HG02763 (cell line): ENCODE measurements around the gene DACH1.
"Not testable (repeated sequence)": the region's sequence is repeated elsewhere in the genome, so short reads cannot be mapped to it uniquely, and the experiment has no call there.

ENCODE experiments used
- ATAC-seq: cut with Tn5 transposase; IDR thresholded peaks from one replicate; pipeline ENCODE4 v1.9.1; 2021; ENCODE audit warnings: mild to moderate bottlenecking, moderate library complexity; ENCODE audit not compliant: unreplicated experiment

The DACH1 gene

DNA sequence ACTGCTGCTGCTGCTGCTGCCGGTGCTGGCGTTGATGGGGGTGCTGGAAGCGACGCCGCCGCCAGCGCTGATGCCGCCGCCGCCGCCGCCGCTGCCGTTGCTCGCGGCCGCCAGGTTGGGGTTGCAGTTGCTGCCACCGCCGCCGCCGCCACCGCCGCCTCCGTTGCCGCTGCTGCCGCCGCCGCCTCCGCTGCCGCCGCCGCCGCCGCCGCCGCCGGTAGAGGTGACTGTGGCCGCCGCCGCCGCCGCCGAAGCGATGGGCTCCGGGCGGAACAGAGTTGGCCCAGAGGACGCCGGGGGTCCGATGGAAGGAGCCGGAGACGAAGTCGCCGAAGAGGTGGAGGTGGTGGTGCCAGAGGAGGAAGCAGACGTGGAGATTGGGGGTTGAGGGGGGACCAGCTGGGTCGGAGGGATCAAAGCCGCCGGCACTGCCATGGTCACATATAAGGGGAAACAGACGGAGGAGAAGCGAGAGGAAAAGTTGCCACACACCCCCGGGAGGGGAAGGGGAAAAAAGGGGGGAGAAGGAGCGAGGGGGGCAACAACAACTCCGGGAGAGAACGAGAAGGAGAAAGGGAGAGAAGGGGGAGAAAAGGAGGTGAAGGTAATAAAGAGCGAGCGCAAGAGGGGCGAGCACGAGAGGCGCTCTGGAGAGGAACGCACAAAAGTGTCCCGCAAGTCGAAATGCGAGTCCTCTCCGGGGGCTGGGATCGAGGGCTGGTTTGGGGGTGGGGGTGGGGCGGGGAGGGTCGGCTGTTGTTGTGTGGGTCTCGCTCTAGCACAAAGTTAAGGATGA lies 471 bp downstream of the DACH1 start:
- no peak for ATAC-seq

- ATAC-seq: no peak
These were observed 1.1 kb downstream of the DACH1 start for GRCh38 chr13:71865874-71866334.

DNA sequence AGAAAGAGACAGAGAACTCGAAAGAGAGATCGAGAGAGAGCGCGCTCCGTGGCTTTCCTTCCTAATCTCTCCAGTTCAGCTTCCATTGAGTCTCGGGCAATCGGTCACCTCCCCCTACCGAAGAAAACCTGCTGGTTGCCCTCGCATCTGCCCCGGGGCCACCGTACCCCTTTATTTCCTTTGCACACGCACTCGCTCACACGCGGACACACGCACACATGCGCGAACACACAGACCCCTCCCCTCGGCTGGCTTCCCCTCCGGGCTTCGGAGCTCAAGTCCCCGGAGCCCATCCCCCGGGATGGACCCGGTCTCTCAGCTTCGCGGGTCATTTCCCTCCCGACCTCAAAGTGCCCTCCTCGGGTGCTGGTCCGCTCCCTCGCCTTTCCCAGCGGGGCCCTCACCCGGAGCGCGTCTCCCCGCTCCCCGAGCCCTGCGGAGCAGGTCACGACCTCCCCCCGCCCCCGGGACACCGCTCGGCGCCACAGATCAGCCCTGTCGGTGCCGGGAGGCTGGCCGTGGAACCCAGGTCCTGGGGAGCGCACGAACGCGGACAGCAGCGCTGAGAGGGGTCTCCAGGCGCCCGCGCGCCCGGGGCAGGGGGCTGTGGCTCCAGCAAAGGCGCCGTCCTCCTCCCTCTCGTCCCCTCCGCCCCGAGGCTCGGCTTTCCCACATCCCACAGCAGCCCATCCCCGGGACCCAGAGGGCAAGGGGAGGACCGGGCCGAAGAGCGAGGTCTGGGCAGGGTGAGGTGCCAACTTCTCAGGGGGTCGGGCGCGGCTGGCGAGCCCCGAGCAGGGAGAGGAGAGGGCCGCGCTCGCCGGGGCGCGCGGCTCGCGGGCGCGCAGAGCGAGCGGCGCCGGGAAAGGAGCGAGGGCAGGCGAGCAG lies 1.8 kb downstream of the DACH1 start:
- ATAC-seq: no peak

GRCh38 chr13:71864094-71864985 lies 2.7 kb downstream of the DACH1 start:
- no peak for ATAC-seq

DNA sequence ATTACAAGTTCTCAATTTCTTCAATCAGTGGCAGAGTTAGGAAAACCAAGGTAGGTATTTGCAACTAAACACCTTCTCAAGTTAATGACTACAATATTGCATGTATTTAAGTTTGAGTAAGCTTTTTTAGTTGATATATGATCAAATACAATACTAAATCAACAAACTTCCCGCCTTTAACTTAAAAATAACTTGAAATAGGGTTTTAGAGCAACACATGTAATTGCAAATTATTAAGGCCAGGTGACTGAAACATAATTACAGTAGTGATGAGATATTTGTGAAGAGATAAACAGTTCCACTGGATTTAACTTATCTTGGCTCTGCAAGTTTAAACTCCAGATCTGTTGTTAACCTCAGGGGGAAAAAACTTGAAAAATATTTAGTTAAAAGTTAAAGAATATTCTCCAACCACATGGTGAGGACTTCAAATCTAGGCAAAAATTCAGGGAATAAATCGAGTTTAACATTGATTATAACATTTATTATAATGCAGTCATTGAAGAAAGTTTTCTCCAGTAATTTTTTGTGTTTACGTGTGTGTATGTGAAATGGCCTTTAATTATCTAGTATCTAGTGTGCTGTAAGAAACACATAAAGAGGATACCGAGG lies 3.6 kb downstream of the DACH1 start:
- no peak for ATAC-seq

GRCh38 chr13:71862459-71862943 lies 4.5 kb downstream of the DACH1 start:
- no peak for ATAC-seq

- no peak for ATAC-seq
These were observed 5.1 kb downstream of the DACH1 start for GRCh38 chr13:71861769-71862458.

GRCh38 chr13:71860547-71861138 lies 6.4 kb downstream of the DACH1 start:
- no peak for ATAC-seq

- ATAC-seq: no peak
These were observed 8.4 kb downstream of the DACH1 start for GRCh38 chr13:71858647-71859046.

- ATAC-seq: no peak
These were observed 10.4 kb downstream of the DACH1 start for GRCh38 chr13:71856548-71857043.

DNA sequence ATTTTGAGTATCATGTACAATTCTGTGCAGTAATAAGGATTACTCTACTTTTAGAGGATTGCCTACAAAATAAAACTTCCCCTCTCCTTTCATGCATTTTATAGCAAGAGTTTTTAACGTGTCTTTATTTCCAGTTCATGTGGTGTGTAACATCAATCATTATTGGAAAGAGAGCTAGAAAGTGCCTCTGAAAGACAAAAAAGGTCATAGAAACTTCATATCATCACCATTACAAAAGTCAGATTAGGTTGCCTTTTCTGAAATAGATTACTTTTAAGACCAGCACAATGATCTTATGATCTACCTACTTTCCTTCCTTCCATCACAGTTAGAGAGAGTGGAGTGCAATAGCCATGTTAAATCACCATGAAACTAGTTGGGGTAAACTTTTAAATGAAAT lies 12.6 kb downstream of the DACH1 start:
- no peak for ATAC-seq

DNA sequence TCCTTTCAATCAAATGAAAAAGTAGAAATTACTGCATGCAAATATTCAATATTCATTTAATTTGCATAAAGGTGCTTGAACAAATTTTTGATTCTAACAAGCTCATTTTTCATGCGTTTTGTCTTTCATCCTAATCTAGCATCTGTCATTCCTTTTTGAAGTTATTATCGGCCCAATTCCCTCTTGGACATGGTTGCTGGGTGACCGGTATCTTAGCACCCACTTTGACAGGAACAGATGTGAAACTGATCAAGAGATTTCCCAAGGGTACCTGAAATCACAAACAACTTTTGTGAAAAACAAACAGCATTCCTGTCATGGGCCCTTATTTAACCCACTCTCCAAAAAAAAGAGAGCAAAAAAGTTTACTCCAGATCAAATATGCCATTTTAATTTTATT lies 13.3 kb downstream of the DACH1 start:
- ATAC-seq: no peak

GRCh38 chr13:71852736-71853135 lies 14.3 kb downstream of the DACH1 start:
- no peak for ATAC-seq

- no peak for ATAC-seq
These were observed 15.2 kb downstream of the DACH1 start for GRCh38 chr13:71851498-71852409.

DNA sequence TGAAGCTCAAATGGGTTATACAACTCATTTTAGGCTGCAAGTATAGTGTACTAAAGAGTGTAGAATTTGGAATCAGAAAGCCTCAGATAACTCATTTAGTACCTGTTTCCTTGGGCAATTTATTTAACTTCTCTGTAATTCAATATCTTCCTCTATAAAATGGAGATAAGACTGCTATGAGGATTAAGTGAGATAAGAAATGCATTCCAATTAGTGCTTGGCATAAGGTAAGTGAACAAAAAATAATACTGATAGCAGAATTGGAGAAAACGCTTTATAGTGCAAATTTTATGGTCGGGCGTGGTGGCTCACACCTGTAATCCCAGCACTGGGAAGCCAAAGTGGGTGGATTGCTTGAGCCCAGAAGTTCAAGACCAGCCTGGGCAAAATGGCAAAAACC lies 25.0 kb downstream of the DACH1 start:
- ATAC-seq: no peak

DNA sequence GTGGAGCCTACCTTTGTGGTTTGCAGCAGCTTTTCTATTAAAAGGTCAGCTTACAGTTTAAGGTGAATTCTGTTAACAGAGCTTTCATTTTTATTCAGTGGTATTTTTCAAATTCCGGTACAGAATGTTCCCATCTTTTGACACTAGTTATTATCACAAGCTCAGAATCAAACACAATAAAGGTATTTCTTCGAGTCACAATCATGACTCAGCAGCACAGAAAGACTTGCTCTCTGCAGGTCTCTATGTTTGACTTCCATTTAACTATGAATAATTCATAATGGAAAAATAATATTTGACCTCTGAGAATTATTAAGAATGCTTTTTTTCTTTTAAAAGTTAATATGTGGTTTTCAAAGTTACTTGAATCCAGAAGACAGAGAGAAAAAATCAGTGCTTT lies 28.2 kb downstream of the DACH1 start:
- ATAC-seq: no peak

DNA sequence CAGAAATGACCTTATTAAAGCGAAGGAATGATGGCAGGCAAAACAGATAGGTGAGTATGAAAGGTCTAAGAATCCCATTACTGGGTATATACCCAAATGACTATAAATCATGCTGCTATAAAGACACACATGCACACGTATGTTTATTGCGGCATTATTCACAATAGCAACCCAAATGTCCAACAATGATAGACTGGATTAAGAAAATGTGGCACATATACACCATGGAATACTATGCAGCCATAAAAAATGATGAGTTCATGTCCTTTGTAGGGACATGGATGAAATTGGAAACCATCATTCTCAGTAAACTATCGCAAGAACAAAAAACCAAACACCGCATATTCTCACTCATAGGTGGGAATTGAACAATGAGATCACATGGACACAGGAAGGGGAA lies 29.4 kb downstream of the DACH1 start:
- ATAC-seq: not testable (repeated sequence)

- no peak for ATAC-seq
These were observed 35.3 kb downstream of the DACH1 start for GRCh38 chr13:71831716-71832115.
